SK-N-SH (cell line): ENCODE measurements around the gene CTNNB1. TPM values are rescaled to one million over a fixed set of nuclear protein-coding genes. Genes with fewer than 3 reads are reported as not detected.

ENCODE experiments used
- CTCF ChIA-PET: fragments of 300-600, 350-600 bp; formaldehyde crosslinking; extraction: SDS; loops from one replicate; lab custom pipeline; 2021; lab: Yijun Ruan, JAX
- POLR2A ChIA-PET: fragments of 350-600 bp; sonication (Branson Sonifier 250); formaldehyde crosslinking; extraction: SDS; loops from one replicate; lab custom pipeline; 2020; ENCODE audit warnings: antibody characterized with exemption, inconsistent platforms; lab: Yijun Ruan, JAX
- DNase-seq: peaks from one replicate; pipeline ENCODE4 v3.0.0; 2012
- H2AFZ ChIP-seq: fragments of 200-600 bp; sonication (generic); 2 replicates; pipeline ENCODE4 v1.8.1; 2016; ENCODE audit warnings: antibody characterized with exemption, mild to moderate bottlenecking, low read depth
- H3F3A ChIP-seq: fragments of 200-600 bp; sonication (generic); replicated peaks from 2 replicates; pipeline ENCODE3; 2016; ENCODE audit warnings: antibody characterized with exemption, mild to moderate bottlenecking; ENCODE audit not compliant: insufficient read depth
- H3K27ac ChIP-seq, 2 experiments: fragments of 200-500 bp in 1 of 2; fragments of 200-600 bp in 1 of 2; sonication (Bioruptor generic) in 1 of 2; sonication (generic), shearing (Covaris generic) in 1 of 2; 2 replicates each; pipeline versions ENCODE4 v1.5.1 to v1.6.1; 2014 to 2016; ENCODE audit warnings: low read depth in 2 of 2, inconsistent platforms in 1 of 2, low read length in 1 of 2, mild to moderate bottlenecking in 1 of 2, mixed read lengths in 1 of 2
- H3K27me3 ChIP-seq: fragments of 200-600 bp; sonication (generic), shearing (Covaris generic); 2 replicates; pipeline ENCODE4 v1.6.1; 2016; ENCODE audit warnings: mixed run types; ENCODE audit not compliant: insufficient read depth
- H3K36me3 ChIP-seq, 2 experiments: fragments of 200-500 bp in 1 of 2; fragments of 200-600 bp in 1 of 2; sonication (Bioruptor generic) in 1 of 2; sonication (generic) in 1 of 2; replicated peaks in 1 of 2; 2 replicates each; pipeline versions ENCODE3 to v1.5.1; 2014 to 2016; ENCODE audit warnings: low read length in 1 of 2, mild to moderate bottlenecking in 1 of 2; ENCODE audit not compliant: insufficient read depth in 2 of 2, control insufficient read depth in 1 of 2
- H3K4me1 ChIP-seq, 2 experiments: fragments of 200-500 bp in 1 of 2; fragments of 200-600 bp in 1 of 2; sonication (Bioruptor generic) in 1 of 2; sonication (generic), shearing (Covaris generic) in 1 of 2; 2 replicates each; pipeline versions ENCODE4 v1.5.1 to v1.6.1; 2014 to 2016; ENCODE audit warnings: low read depth in 1 of 2, low read length in 1 of 2, mixed run types in 1 of 2; ENCODE audit not compliant: insufficient read depth in 2 of 2, control insufficient read depth in 1 of 2
- H3K4me2 ChIP-seq: fragments of 200-600 bp; sonication (generic), shearing (Covaris generic); 2 replicates; pipeline ENCODE4 v1.6.1; 2017; ENCODE audit warnings: mixed run types
- H3K4me3 ChIP-seq, 2 experiments: fragments of 200-500 bp in 1 of 2; fragments of 200-600 bp in 1 of 2; sonication (Bioruptor generic) in 1 of 2; sonication (generic), shearing (Covaris generic) in 1 of 2; 2 replicates each; pipeline versions ENCODE4 v1.5.1 to v1.8.1; 2014 to 2016; ENCODE audit warnings: low read depth in 2 of 2, inconsistent platforms in 1 of 2, low read length in 1 of 2, mild to moderate bottlenecking in 1 of 2, mixed read lengths in 1 of 2, moderate library complexity in 1 of 2
- H3K79me2 ChIP-seq: fragments of 200-600 bp; sonication (generic); 2 replicates; pipeline ENCODE4 v1.8.1; 2017; ENCODE audit warnings: mild to moderate bottlenecking; ENCODE audit not compliant: insufficient read depth
- H3K9ac ChIP-seq: fragments of 200-600 bp; sonication (generic); 2 replicates; pipeline ENCODE4 v1.6.1; 2017; ENCODE audit warnings: mixed run types
- H3K9me2 ChIP-seq: fragments of 200-600 bp; sonication (generic); 2 replicates; pipeline ENCODE4 v1.6.1; 2017; ENCODE audit warnings: mixed run types
- H3K9me3 ChIP-seq: fragments of 200-600 bp; sonication (generic); 2 replicates; pipeline ENCODE4 v1.6.1; 2017; ENCODE audit warnings: mixed run types, mild to moderate bottlenecking, moderate library complexity
- H4K20me1 ChIP-seq: fragments of 200-600 bp; sonication (generic); 2 replicates; pipeline ENCODE4 v1.6.1; 2017; ENCODE audit warnings: mild to moderate bottlenecking, mixed run types; ENCODE audit not compliant: insufficient read depth
- CHD2 ChIP-seq: fragments of 150-350 bp; IDR thresholded peaks from 2 replicates; pipeline ENCODE4 v1.6.1; 2018; ENCODE audit warnings: low read length; ENCODE audit not compliant: partially characterized antibody
- EZH2phosphoT487 ChIP-seq: fragments of 200-600 bp; sonication (generic); IDR thresholded peaks from 2 replicates; pipeline ENCODE4 v1.6.1; 2017; ENCODE audit warnings: low read depth, mixed run types, mild to moderate bottlenecking, antibody characterized with exemption, moderate library complexity, borderline replicate concordance
- FOXM1 ChIP-seq: IDR thresholded peaks from 2 replicates; pipeline ENCODE4 v1.4.0; 2012; ENCODE audit warnings: low read depth, mild to moderate bottlenecking
- GABPA ChIP-seq: IDR thresholded peaks from 2 replicates; pipeline ENCODE4 v1.4.0; 2012; ENCODE audit warnings: low read depth, mild to moderate bottlenecking
- GATA2 ChIP-seq: sonication (generic); formaldehyde crosslinking; IDR thresholded peaks from 2 replicates; pipeline ENCODE4 v1.5.0; 2020; ENCODE audit warnings: mild to moderate bottlenecking, missing genetic modification reagents
- JUND ChIP-seq: IDR thresholded peaks from 2 replicates; pipeline ENCODE4 v1.4.0; 2012
- NRF1 ChIP-seq: IDR thresholded peaks from 2 replicates; pipeline ENCODE4 v1.6.1; 2012; ENCODE audit warnings: low read depth, mild to moderate bottlenecking, low read length
- RAD21 ChIP-seq: IDR thresholded peaks from 2 replicates; pipeline ENCODE4 v1.6.1; 2012; ENCODE audit warnings: mild to moderate bottlenecking, low read length
- RCOR1 ChIP-seq: fragments of 150-350 bp; IDR thresholded peaks from 2 replicates; pipeline ENCODE4 v1.6.1; 2017; ENCODE audit warnings: antibody characterized with exemption, low read length
- RFX5 ChIP-seq: IDR thresholded peaks from 2 replicates; pipeline ENCODE4 v1.6.1; 2012; ENCODE audit warnings: mild to moderate bottlenecking, improper control_type of control experiment, low read length
- RXRA ChIP-seq: IDR thresholded peaks from 2 replicates; pipeline ENCODE4 v1.4.0; 2012; ENCODE audit warnings: low read depth, mild to moderate bottlenecking, borderline replicate concordance
- SIN3A ChIP-seq: IDR thresholded peaks from 2 replicates; pipeline ENCODE4 v1.6.1; 2012; ENCODE audit warnings: low read depth, mild to moderate bottlenecking, low read length, moderate library complexity, borderline replicate concordance
- TAF1 ChIP-seq: IDR thresholded peaks from 2 replicates; pipeline ENCODE4 v1.6.1; 2012; ENCODE audit warnings: low read depth, mild to moderate bottlenecking, low read length, moderate library complexity, borderline replicate concordance
- YY1 ChIP-seq: IDR thresholded peaks from 2 replicates; pipeline ENCODE4 v1.4.0; 2012; ENCODE audit warnings: low read depth, mild to moderate bottlenecking
- WGBS: methylation state at CpG from one replicate; pipeline ENCODE4 v1.1.6; 2017; ENCODE audit warnings: low lambda C conversion rate; 5-methylcytosine and 5-hydroxymethylcytosine counted together
- polyA plus RNA-seq, 3 experiments: library from polyadenylated mRNA; depleted of rRNA; stranded (reverse); fragments of >200 nt; gene quantifications; 2 replicates each; pipeline ENCODE4 v1.2.3, GENCODE V29; 2012
- TF ChIP-seq, protein P1 (sequence below): IDR thresholded peaks from 2 replicates; pipeline ENCODE4 v1.6.1; 2012; ENCODE audit warnings: mild to moderate bottlenecking, low read depth, low read length, moderate library complexity
- TF ChIP-seq, protein P2 (sequence below): IDR thresholded peaks from 2 replicates; pipeline ENCODE4; 2012
- TF ChIP-seq, protein P3 (sequence below): fragments of 150-350 bp; IDR thresholded peaks from 2 replicates; pipeline ENCODE4 v1.6.1; 2017; ENCODE audit warnings: antibody characterized with exemption, low read length, low read depth, borderline replicate concordance
- TF ChIP-seq, protein P4 (sequence below): IDR thresholded peaks from 2 replicates; pipeline ENCODE4 v1.4.0; 2012; ENCODE audit warnings: low read depth, borderline replicate concordance

CTNNB1 gene
- polyA plus RNA-seq, 1 of the 3 experiments (the other 2 are of a cell fraction): 178 TPM

DNA sequence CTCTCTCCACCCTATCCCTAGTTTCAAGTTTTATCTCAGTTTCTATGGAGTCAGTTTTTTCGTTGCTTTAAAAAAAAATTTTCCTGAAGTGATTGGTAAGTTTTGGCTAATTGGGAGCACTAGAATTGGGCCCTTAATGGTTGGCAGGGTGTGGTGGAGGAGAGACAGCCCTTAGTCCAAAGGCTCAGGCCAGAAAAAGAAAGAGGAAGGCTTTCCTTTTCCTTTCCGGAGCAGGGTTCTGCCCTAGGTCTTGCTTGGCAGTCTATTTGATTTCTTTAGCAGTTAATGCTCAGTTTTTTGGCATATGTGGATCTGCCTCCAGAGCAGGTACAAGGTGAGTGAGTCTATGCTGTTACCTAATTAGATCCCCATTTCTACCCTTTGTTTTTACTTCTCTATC is 22.7 kb downstream of the CTNNB1 start:
- peaks cover 27 to 29% of the 10 kb centered on the region in 2 experiments for H3K36me3 ChIP-seq
- POLR2A ChIA-PET: no interaction called here
- H3K9me3 ChIP-seq: no peaks in the 10 kb centered on the region
- no peak overlapping the region for H3K4me3 ChIP-seq
- H3K9me2 ChIP-seq: no peaks in the 10 kb centered on the region
- TF ChIP-seq RXRA (no peak), FOXM1 (no peak), SIN3A (no peak), RFX5 (no peak), CHD2 (no peak), GABPA (no peak), TAF1 (no peak), JUND (no peak), GATA2 (no peak), RAD21 (no peak), RCOR1 (no peak), NRF1 (no peak), EZH2phosphoT487 (no peak), YY1 (no peak)
- TF ChIP-seq, protein P1, sequence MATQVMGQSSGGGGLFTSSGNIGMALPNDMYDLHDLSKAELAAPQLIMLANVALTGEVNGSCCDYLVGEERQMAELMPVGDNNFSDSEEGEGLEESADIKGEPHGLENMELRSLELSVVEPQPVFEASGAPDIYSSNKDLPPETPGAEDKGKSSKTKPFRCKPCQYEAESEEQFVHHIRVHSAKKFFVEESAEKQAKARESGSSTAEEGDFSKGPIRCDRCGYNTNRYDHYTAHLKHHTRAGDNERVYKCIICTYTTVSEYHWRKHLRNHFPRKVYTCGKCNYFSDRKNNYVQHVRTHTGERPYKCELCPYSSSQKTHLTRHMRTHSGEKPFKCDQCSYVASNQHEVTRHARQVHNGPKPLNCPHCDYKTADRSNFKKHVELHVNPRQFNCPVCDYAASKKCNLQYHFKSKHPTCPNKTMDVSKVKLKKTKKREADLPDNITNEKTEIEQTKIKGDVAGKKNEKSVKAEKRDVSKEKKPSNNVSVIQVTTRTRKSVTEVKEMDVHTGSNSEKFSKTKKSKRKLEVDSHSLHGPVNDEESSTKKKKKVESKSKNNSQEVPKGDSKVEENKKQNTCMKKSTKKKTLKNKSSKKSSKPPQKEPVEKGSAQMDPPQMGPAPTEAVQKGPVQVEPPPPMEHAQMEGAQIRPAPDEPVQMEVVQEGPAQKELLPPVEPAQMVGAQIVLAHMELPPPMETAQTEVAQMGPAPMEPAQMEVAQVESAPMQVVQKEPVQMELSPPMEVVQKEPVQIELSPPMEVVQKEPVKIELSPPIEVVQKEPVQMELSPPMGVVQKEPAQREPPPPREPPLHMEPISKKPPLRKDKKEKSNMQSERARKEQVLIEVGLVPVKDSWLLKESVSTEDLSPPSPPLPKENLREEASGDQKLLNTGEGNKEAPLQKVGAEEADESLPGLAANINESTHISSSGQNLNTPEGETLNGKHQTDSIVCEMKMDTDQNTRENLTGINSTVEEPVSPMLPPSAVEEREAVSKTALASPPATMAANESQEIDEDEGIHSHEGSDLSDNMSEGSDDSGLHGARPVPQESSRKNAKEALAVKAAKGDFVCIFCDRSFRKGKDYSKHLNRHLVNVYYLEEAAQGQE: no peak
- TF ChIP-seq, protein P2, sequence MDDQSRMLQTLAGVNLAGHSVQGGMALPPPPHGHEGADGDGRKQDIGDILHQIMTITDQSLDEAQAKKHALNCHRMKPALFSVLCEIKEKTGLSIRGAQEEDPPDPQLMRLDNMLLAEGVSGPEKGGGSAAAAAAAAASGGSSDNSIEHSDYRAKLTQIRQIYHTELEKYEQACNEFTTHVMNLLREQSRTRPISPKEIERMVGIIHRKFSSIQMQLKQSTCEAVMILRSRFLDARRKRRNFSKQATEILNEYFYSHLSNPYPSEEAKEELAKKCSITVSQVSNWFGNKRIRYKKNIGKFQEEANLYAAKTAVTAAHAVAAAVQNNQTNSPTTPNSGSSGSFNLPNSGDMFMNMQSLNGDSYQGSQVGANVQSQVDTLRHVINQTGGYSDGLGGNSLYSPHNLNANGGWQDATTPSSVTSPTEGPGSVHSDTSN: no peak
- TF ChIP-seq, protein P3, sequence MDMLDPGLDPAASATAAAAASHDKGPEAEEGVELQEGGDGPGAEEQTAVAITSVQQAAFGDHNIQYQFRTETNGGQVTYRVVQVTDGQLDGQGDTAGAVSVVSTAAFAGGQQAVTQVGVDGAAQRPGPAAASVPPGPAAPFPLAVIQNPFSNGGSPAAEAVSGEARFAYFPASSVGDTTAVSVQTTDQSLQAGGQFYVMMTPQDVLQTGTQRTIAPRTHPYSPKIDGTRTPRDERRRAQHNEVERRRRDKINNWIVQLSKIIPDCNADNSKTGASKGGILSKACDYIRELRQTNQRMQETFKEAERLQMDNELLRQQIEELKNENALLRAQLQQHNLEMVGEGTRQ: no peak
- TF ChIP-seq, protein P4, sequence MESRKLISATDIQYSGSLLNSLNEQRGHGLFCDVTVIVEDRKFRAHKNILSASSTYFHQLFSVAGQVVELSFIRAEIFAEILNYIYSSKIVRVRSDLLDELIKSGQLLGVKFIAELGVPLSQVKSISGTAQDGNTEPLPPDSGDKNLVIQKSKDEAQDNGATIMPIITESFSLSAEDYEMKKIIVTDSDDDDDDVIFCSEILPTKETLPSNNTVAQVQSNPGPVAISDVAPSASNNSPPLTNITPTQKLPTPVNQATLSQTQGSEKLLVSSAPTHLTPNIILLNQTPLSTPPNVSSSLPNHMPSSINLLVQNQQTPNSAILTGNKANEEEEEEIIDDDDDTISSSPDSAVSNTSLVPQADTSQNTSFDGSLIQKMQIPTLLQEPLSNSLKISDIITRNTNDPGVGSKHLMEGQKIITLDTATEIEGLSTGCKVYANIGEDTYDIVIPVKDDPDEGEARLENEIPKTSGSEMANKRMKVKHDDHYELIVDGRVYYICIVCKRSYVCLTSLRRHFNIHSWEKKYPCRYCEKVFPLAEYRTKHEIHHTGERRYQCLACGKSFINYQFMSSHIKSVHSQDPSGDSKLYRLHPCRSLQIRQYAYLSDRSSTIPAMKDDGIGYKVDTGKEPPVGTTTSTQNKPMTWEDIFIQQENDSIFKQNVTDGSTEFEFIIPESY: no peak
- no peak overlapping the region; a peak in 1 of 4 replicates for H3K27ac ChIP-seq
- H3F3A ChIP-seq: peaks cover 9% of the 10 kb centered on the region
- 100% methylated on average over 2 of the region's 2 CpGs for WGBS
- no peak for DNase-seq
- H2AFZ ChIP-seq: no peak overlapping the region
- CTCF ChIA-PET: no interaction called here
- no peaks in the 10 kb centered on the region for H3K27me3 ChIP-seq
- H3K4me2 ChIP-seq: no peak overlapping the region
- peaks cover 86% of the 10 kb centered on the region for H4K20me1 ChIP-seq
- H3K9ac ChIP-seq: no peak overlapping the region
- peaks cover 97% of the 10 kb centered on the region for H3K79me2 ChIP-seq
- peaks cover 8 to 10% of the 10 kb centered on the region in 2 experiments for H3K4me1 ChIP-seq
